NCI-H1105 treated with DMSO at 0.1 percent for 48 hours (cell line): ENCODE results near the gene NOC2L.
"Not testable (repeated sequence)": the region's sequence is repeated elsewhere in the genome, so short reads cannot be mapped to it uniquely, and the experiment has no call there.

ENCODE experiments used
- DNase-seq: peaks from one replicate; lab custom pipeline; 2025; lab: John Stamatoyannopoulos, UW

NOC2L gene

DNA sequence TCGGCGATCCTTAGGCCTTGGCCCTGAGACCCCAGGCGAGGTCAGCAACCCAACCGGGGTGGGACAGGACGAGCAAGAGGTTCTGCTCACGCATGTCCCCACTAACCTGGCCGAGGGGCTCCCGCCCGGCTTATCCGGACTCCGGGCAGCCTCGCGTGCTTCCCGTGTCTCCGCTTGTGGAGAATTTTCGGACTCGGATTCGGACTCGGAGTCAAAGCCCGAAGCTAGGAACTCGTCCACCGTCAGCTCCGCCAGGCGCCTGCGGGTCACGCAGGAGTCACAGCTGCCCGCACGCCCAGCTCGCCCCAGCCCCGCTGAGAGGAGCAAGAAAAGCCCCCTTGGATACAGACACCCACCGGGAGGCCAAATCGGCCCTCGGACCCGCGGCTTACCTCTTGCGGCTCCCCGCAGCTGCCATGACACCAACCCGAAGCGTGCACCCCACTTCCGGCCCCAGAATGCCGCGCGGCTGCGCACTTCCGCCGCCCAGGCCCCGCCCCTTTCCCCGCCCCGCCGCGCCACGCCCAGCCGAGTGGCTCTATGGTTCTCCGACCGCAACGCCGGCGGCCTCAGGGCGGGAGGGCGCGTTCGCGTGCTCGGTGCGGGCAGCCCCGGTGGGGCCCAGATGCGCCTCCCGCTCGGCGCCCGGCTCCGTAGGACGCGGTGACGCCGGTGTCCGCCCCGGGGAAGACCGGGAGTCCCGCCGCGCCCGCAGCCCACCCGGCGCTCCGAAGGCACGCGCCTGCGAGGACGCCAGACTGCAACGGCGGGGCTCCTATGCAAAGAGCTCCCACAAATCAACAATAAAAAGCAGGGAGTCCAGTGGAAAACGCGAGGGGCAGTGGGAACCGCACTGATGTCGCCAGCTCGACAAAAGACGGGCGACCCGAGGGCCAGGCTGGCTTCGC is at the start of gene NOC2L:
Gene NOC2L (minus strand): TSS at position 434 of the 908 bp plus-strand sequence. CDS start 16 bp downstream, at position 418.
- peak; percentile 75 for DNase-seq

DNA sequence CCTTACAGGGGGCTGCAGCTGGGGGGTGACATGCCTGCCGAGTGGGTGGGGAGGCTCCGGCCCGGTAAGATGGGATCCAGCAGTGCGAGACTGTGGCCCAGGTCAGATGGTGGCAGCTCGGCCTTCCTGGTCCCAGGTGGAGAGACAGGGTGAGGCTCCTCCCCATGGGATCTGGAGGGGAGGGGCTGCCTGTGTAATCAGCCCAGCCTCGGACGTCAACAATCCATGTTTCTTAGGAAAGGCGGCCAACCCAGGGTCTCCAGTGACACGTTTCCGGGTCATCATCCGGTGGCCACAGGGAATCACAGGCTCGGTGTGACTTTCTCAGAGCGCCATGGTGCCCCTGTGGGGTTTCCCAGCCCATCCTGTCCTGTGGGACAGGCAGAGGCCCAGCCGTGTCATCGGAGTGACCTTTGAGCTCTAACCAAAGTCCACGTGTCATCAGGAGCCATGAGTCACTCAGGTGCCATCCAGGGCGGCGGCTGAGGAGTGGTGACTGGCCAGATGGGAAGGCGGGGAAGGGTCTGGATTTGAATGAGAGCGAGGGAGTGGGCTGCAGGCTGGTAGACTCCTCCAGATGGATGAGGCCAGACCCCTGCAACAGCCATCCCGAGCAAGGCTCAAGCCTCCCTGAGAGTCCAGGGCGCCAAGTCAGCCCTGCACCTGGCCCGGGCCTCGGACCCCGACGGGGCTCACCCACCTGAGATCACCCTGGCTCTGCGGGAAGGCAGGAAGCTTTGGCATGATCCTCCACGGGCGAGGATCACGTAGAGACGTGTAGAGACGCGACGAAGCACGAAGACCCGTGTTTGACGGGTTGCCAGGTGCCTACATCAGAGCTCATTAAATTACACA is 47.5 kb upstream of the NOC2L start:
- DNase-seq, result no peak

DNA sequence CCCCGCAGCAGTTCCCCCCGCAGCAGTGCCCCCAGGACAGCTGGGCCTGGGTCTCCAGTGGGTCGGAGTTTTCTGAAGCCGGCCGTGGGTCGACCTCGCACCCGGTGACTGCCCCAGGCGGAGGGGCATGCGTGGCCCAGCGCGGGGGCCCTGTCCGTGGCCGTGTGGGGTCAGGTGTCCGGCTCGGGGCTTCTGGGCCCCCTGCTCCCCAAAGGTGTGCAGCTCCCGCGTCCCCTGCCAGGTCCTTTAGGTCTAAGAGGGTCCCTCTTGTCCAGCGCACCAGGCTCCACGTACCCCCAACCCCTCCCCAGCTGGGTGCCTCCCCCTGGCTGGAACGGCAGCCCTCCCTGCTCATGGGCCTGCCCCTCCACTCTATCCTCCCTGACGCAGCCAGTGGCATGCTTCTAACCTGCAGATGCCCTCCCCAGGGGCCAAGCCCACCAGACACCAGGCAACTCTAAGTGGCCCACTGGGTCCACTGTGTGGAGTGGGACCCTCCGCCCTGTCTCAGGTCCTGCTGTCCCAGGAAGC is 46.8 kb upstream of the NOC2L start:
- no peak for DNase-seq

DNA sequence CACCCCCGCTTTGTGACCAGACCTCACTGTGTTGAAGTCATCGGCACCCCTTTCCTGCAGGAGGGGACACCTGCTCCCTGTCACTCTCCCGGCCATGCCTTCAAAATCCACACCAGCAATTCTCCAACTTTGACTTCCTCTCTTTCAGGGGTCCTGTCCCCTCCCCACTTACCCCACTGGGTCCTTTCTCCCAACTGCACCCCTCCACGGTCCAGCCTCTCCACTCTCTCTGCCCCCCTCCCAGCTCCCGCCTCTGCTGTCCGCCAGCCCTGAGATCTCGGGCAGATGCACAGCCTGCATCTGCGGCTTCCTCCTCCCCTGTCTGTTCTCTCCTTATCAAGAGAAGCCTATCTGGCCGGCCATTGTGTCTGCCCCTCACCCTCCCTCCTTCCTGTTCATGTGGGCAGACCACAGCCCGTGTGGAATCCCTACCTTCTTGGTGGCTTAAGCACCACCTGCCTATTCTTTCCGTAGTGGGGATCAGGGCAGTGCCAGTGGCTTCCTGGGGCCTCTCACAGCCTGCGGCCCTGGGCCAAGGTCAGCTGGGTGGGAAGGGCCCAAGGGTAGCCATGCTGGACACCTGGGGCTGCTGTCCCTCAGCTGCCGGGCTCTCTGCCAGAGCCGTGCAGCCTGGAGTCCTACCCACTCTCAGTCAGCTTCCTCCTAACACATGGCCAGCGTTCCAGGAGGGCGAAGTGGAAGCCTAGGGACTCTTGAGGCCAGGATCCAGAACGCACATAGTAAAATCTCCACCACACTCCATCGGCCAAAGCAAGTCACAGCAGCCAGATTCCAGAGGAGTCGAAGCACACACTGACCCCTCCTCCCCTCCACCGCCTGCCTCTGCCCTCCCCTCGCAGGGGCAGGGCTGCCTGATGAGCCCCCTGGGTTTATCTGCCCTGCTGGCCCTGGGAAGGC is 46.0 kb upstream of the NOC2L start:
- no peak for DNase-seq

DNA sequence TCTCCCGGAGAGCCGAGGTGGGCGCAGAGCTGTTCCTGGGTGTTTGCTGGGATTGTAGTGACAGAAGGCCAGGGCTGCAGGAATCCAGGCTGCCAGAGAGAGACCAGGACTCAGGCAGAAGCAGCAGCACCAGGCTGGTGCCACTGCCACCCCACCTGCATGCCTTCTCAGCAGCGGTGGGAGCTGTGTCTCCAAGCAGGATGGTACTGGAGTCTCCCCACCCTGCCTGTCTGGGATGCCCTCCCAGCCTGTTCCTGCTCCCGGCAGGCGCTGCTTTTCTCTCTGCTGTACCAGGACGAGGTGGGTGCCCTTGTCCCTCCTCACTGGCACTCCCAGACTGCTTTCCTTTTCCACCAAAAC is 45.3 kb upstream of the NOC2L start:
- DNase-seq, result no peak

DNA sequence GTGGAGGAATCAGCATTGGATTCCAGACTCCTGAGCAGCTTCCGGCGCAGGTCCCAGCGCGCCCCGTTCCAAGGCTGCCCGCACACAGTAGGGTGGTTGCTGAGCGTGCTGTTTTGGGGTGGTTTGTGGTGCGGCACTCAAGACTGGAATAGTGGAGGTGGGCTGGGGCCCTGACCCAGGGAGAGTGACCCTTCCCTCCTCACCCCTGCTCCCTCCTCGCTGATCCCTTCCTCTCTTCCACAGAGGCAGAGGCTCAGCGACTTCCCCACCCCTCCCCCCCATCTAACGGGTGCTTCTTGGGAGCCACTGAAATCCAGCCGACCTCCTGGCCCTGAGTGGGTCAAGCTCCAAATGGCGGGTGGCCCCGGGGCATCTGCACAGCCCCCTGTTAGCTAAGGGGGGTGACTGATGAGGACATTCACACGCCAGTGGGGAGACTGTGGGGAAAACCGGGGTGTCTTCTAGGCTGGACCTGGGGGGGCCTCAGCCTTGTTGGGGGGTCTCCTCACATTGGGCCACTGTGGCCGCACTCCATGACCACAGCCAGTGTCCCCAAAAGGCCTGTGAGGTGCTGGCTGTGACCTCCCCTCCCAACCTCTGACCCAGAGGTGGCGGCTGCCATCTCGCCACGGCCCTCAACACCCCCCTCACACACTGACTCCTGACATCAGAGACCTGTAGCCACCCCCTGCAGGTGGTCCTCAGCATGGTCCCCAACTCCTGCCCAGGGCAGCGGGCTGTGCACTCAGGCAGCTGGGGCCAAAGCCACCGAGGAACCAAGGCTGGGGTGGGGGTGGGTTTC is 44.8 kb upstream of the NOC2L start:
- no peak for DNase-seq

DNA sequence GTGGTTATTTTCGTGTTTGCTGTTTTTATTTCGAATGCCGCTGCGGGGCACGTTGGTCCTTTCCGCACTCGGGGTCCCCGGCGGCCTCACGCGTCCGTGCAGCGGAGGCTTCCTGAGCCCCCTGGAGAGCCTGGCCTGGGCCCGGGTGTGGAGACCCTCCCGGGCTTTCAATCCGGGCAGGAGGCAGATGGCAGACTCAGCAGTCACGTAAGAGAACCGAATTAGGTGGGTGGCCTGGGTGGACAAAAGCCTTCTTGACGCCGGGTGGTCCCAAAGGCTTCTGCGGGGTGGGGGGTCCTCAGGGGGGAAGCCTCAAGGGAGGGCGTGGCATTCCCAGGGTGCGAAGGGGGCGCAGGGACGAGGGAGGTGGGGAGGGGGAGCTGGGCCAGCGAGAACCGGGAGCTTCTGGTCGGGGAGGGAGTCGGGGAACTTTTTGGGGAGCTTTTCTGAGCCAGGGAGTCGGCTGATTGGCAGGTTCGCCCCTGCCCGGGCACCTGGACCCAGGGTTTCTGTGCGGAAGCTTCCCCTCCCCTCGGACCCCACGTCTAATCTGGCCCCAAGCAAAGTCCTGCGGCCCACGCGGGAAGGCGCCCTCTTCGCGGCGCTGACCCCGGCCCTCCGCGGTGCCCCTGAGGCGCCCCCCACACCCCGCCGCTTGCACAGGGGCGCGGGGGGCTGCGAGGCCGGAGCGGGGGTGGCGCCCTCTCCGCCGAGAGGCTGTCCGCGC is 42.2 kb upstream of the NOC2L start:
- no peak for DNase-seq

DNA sequence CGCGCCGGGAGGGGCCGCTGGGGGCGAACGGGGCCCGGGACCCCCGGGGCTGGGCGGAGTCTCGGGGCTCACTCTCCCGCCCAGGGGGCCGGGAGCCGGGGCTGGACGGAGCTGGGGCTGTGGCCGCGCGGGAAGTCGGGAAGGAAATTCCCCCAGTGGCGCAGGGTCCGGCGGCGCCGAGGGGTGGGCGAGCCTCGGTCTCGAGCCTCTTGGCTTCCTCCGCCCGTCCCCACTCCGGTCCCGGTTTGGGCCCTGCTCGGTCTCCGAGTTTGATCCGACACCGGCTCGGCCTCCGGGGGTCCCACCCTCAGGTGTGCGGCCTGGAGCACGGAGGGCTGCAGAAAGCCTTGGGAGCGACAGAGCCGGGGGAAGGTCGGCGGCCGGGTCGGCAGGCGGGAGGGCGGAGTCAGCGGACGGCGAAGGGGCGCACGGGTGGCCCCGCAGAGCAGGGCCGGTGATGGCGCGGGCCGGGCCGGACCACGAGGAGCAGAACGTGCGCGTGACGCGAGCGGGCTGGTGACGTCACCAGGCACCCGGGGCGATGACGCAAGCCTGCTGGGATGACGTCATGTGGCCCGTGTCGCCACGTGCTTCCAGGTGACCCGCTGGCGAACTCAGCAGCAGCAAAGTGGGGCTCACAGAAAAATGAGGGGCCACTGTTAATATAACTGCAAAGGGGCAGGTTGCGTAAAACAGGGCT is 41.5 kb upstream of the NOC2L start:
- DNase-seq, result peak; percentile 52

DNA sequence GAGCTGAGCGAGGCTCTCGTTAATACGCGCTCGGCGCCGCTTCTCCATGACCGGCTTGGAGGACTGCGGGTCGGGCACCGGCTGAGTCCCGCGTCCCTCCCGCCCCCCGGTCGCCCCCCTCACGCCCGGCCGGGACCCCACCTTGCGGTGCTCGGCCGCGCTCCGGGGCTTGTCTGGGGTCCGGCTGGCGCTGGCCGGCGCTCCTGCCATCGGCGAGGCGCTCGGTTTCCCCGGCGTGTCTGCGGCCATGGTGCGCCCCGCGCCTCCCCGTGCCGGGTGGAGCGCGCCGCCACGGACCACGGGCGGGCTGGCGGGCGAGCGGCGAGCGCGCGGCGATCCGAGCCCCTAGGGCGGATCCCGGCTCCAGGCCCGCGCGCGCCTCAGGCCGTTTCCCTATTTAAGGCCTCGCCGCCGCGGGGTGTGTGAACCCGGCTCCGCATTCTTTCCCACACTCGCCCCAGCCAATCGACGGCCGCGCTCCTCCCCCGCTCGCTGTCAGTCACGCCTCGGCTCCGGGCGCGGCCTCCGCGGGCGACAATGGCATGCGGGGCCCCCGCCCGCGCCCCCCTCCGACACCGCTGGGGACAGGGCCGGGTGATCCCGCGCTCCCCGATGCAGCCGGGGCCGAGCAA is 40.8 kb upstream of the NOC2L start, which contains the start of gene HES4:
Gene HES4 (minus strand): TSS at position 373 of the 632 bp plus-strand sequence. CDS start 124 bp downstream, at position 249.
- DNase-seq, result peak; percentile 82

DNA sequence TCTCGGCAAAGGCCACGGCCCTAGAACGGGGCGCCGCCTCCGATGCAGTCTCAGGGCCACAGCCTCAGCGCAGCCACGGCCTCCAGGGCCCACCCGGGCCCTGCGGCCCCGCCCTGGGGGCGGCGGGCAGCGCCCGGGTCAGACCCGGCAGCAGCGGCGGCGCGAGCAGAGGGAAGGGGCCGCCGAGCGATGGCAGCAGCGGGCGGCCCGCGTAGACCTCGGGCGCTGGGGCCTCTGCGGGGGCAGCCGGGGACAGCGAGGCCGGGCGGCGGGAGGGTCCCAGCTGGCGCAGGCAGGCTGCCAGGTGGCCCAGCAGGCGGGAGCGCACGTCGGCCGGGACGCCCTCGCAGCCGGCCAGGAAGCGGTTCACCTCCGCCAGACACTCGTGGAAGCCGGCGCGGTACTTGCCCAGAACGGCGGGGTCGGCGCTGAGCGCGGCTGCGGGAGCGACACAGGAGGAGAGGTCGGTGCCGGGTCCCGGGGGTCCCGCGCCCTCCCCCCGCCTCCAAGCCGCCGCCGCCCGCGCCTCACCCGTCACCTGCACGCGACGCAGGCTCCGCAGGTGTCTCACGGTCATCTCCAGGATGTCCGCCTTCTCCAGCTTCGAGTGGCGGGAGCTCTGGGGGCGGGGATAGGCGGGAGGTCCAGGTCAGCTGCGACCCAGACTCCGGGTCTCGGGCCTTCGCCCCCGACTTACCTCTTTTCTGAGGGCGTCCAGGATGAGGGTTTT is 40.1 kb upstream of the NOC2L start:
- no peak for DNase-seq

DNA sequence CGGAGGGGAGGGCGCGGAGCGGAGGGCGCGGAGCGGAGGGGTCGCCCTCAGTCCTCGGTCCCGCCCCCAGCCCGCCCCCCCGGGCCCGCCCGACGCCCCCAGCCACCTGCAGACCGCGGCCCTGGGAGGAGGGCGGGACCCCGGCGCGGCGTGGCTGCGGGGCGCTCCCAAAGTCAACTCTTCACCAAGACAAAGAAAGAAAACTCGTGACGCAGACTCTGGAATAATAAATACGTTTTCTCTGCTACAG is 39.6 kb upstream of the NOC2L start:
- DNase-seq, result peak; percentile 21

DNA sequence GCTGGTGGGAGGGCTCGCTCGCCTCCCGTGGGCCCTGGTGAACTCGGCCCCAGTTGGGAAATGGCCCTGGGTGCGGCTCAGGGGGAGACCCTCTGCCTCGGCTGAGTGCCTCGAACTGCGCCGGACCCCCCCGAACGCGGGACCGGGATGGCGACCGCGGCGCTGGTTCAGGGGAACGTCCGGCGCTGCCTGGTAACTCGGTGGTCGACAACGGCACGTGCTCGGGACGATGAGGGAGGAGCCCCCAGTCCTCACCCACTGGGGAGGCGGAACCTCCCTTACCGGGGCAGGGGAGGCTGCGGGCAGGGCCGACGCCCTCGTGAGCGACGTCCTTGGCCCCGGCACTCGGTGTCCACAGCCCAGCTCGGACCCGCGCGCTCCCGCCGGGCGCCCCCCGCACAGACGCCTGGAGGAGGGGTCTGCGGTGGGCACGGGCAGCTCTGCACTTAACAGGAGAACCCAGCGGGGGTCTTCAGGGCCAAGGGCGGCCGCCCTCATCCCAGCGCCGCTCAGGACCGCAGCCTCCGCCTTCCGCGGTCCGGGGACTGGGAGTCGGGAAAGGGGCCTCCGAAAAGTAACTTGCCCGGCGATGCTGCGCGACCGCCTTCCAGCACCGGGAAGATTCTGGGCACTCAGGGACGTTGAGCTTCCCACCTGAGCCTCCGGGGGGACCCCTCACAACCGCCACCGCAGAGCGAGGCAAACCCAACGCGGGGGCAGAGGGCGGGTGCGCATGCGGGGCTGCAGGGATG is 39.1 kb upstream of the NOC2L start:
- DNase-seq, result no peak

DNA sequence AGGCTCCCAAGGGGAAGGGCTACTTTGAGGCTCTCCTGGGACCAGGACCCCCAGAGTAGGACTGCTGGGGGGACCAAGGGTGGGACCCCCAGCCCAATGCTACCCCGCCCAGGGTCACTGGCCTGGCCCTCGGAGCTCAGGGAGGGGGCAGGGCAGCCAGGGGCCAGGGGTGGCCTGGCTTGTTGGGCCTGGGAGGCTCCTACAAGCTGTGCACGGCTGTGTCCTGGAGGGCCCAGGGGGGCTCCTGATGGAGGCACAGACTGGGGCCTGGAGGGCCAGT is 38.6 kb upstream of the NOC2L start:
- no peak for DNase-seq

DNA sequence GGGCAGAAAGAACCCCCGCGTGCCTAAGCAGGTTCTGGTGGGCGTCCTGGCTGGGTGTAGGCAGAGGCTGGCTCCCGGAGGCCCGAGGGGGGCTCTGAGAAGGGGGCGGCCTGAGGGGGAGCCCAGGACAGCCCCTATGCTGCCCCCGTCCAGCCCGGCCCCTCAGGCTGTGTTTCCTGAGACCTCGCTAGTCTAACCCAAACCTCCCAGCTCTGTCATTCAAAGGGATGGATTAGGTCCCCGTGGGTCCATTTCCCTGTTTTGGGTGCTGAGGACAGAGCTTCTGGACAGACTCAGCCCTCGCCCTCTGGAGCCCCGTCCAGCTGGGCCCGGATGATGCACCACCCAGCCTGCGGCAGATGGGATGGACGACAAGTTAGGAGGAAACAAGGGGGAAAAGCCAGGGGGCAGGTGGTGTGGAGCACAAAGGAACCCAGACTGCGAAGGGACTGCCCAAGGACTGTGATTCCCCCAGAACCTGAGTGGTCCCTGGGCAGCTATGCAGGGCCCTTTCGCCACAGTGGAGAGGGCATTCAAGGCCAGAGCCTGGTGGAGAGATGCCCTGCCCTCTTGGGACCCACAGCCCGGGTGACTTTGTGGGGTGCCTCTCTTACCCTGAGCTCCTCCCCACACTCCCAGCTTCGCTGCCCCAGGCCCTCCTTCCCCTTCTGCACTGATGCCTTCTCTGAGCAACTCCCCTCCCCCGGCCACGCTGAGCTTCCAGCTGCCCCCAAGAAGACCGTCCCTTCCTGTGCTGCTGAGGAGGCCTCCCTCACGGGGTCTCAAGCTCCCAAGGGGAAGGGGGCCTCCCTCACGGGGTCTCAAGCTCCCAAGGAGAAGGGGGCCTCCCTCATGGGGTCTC is 38.0 kb upstream of the NOC2L start:
- no peak for DNase-seq

DNA sequence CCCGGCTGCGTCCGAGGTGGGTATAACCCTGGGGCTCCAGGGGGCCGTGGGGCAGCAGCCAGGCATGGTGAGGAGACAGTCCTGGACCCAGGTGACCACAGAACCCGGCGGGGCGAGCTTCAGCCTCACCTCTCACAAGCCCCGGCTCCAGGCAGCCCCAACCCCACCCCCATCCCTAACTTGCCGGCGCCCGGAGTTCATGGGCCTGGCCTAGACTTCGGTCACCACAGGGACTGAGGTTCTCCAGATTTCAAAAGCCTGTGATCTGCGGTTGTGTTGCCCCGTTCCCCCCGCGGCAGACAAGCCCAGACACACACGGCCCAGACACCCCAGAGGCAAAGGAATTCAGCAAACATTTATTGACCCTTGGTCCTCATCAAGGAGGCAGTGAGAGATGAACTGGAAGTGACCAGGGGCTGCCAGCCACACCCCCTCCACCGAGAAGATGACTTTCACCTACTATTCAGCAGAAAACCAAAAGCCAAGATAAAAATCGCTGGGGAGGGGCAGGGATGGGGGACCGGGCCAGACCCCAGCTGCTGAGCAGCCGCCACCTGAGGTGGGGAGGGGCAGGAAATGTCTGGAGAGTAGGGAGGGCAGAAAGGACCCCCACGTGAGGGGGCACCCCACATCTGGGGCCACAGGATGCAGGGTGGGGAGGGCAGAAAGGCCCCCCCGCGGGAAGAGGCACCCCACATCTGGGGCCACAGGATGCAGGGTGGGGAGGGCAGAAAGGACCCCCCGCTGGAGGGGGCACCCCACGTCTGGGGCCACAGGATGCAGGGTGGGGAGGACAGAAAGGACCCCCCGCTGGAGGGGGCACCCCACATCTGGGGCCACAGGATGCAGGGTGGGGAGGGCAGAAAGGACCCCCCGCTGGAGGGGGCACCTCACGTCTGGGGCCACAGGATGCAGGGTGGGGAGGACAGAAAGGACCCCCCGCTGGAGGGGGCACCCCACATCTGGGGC is 36.9 kb upstream of the NOC2L start:
- no peak for DNase-seq

DNA sequence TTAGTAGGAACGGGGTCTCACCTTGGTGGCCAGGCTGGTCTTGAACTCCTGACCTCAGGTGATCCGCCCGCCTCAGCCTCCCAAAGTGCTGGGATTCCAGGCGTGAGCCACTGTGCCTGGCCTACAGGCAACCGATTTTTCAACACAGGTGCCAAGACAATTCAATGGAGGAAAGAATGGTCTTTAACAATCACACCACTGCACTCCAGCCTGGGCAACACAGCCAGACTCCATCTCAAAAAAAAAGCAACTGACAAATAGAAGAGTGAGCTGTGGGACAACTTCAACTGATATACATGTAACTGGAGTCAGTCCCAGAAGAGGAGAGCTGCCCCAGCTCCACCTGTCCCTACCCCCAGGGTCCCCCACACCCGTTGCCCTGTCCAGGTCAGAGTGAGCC is 35.5 kb upstream of the NOC2L start:
- DNase-seq, result not testable (repeated sequence)
